ENCODE data around the gene ZBTB40.

The ZBTB40 gene

GRCh38 chr1:22508991-22509390, 57.3 kb downstream of the ZBTB40 start:
- H3K9me3 ChIP-seq (ENCODE audit: control insufficient read depth in 2 of 2, low read length in 2 of 2): no peaks in the 10 kb centered on the region
- H3K4me3 ChIP-seq (ENCODE audit: low read length in 2 of 2): no peak overlapping the region
- no peak overlapping the region for H3K27ac ChIP-seq (ENCODE audit: low read depth in 2 of 2, low read length in 2 of 2)
- peaks cover 47 to 56% of the 10 kb centered on the region in 2 donors for H3K36me3 ChIP-seq (ENCODE audit: control insufficient read depth in 2 of 2, insufficient read depth in 2 of 2, low read length in 2 of 2)
- H3K4me1 ChIP-seq (ENCODE audit: control insufficient read depth in 2 of 2, insufficient read depth in 2 of 2, low read length in 2 of 2): no peaks in the 10 kb centered on the region
- H3K9ac ChIP-seq (ENCODE audit: low read depth in 1 of 2, low read length in 2 of 2): no peak overlapping the region
- H3K27me3 ChIP-seq (ENCODE audit: control insufficient read depth in 2 of 2, insufficient read depth in 2 of 2, low read length in 2 of 2): no peaks in the 10 kb centered on the region

- no peak overlapping the region for H3K4me3 ChIP-seq (ENCODE audit: low read length in 2 of 2)
- H3K36me3 ChIP-seq (ENCODE audit: control insufficient read depth in 2 of 2, insufficient read depth in 2 of 2, low read length in 2 of 2): peaks cover 50 to 63% of the 10 kb centered on the region in 2 donors
- no peak overlapping the region for H3K27ac ChIP-seq (ENCODE audit: low read depth in 2 of 2, low read length in 2 of 2)
These were observed 58.2 kb downstream of the ZBTB40 start for GRCh38 chr1:22509815-22510214.

GRCh38 chr1:22512873-22513272, 61.2 kb downstream of the ZBTB40 start:
- Histone ChIP-seq H3K9me3 (ENCODE audit: control insufficient read depth in 2 of 2, low read length in 2 of 2) (no peaks in the 10 kb centered on the region), H3K27ac (ENCODE audit: low read depth in 2 of 2, low read length in 2 of 2) (no peak overlapping the region), H3K9ac (ENCODE audit: low read depth in 1 of 2, low read length in 2 of 2) (no peak overlapping the region), H3K4me1 (ENCODE audit: control insufficient read depth in 2 of 2, insufficient read depth in 2 of 2, low read length in 2 of 2) (no peaks in the 10 kb centered on the region), H3K27me3 (ENCODE audit: control insufficient read depth in 2 of 2, insufficient read depth in 2 of 2, low read length in 2 of 2) (no peaks in the 10 kb centered on the region), H3K4me3 (ENCODE audit: low read length in 2 of 2) (no peak overlapping the region), H3K36me3 (ENCODE audit: control insufficient read depth in 2 of 2, insufficient read depth in 2 of 2, low read length in 2 of 2) (peaks cover 56 to 74% of the 10 kb centered on the region in 2 donors)

More at GRCh38 chr1:22509815-22510214, 58.2 kb downstream of the ZBTB40 start:
- Histone ChIP-seq H3K4me1 (ENCODE audit: control insufficient read depth in 2 of 2, insufficient read depth in 2 of 2, low read length in 2 of 2) (no peaks in the 10 kb centered on the region), H3K27me3 (ENCODE audit: control insufficient read depth in 2 of 2, insufficient read depth in 2 of 2, low read length in 2 of 2) (no peaks in the 10 kb centered on the region), H3K9me3 (ENCODE audit: control insufficient read depth in 2 of 2, low read length in 2 of 2) (no peaks in the 10 kb centered on the region), H3K9ac (ENCODE audit: low read depth in 1 of 2, low read length in 2 of 2) (no peak overlapping the region)

GRCh38 chr1:22516906-22517571, 65.4 kb downstream of the ZBTB40 start:
- no peak overlapping the region for H3K9ac ChIP-seq (ENCODE audit: low read depth in 1 of 2, low read length in 2 of 2)
- H3K27ac ChIP-seq (ENCODE audit: low read depth in 2 of 2, low read length in 2 of 2): no peak overlapping the region
- H3K27me3 ChIP-seq (ENCODE audit: control insufficient read depth in 2 of 2, insufficient read depth in 2 of 2, low read length in 2 of 2): no peaks in the 10 kb centered on the region
- H3K4me3 ChIP-seq (ENCODE audit: low read length in 2 of 2): no peak overlapping the region
- H3K4me1 ChIP-seq (ENCODE audit: control insufficient read depth in 2 of 2, insufficient read depth in 2 of 2, low read length in 2 of 2): no peaks in the 10 kb centered on the region
- peaks cover 68 to 86% of the 10 kb centered on the region in 2 donors for H3K36me3 ChIP-seq (ENCODE audit: control insufficient read depth in 2 of 2, insufficient read depth in 2 of 2, low read length in 2 of 2)
- no peaks in the 10 kb centered on the region for H3K9me3 ChIP-seq (ENCODE audit: control insufficient read depth in 2 of 2, low read length in 2 of 2)

- H3K4me1 ChIP-seq (ENCODE audit: control insufficient read depth in 2 of 2, insufficient read depth in 2 of 2, low read length in 2 of 2): no peaks in the 10 kb centered on the region
- no peak overlapping the region for H3K4me3 ChIP-seq (ENCODE audit: low read length in 2 of 2)
- no peaks in the 10 kb centered on the region for H3K27me3 ChIP-seq (ENCODE audit: control insufficient read depth in 2 of 2, insufficient read depth in 2 of 2, low read length in 2 of 2)
- peaks cover 70 to 83% of the 10 kb centered on the region in 2 donors for H3K36me3 ChIP-seq (ENCODE audit: control insufficient read depth in 2 of 2, insufficient read depth in 2 of 2, low read length in 2 of 2)
- no peaks in the 10 kb centered on the region for H3K9me3 ChIP-seq (ENCODE audit: control insufficient read depth in 2 of 2, low read length in 2 of 2)
- H3K27ac ChIP-seq (ENCODE audit: low read depth in 2 of 2, low read length in 2 of 2): no peak overlapping the region
- H3K9ac ChIP-seq (ENCODE audit: low read depth in 1 of 2, low read length in 2 of 2): no peak overlapping the region
These were observed 66.3 kb downstream of the ZBTB40 start for GRCh38 chr1:22517956-22518355.

GRCh38 chr1:22518379-22518778, 66.7 kb downstream of the ZBTB40 start:
- Histone ChIP-seq H3K4me1 (ENCODE audit: control insufficient read depth in 2 of 2, insufficient read depth in 2 of 2, low read length in 2 of 2) (no peaks in the 10 kb centered on the region), H3K4me3 (ENCODE audit: low read length in 2 of 2) (no peak overlapping the region), H3K27ac (ENCODE audit: low read depth in 2 of 2, low read length in 2 of 2) (no peak overlapping the region), H3K27me3 (ENCODE audit: control insufficient read depth in 2 of 2, insufficient read depth in 2 of 2, low read length in 2 of 2) (no peaks in the 10 kb centered on the region), H3K36me3 (ENCODE audit: control insufficient read depth in 2 of 2, insufficient read depth in 2 of 2, low read length in 2 of 2) (peaks cover 70 to 81% of the 10 kb centered on the region in 2 donors), H3K9me3 (ENCODE audit: control insufficient read depth in 2 of 2, low read length in 2 of 2) (no peaks in the 10 kb centered on the region), H3K9ac (ENCODE audit: low read depth in 1 of 2, low read length in 2 of 2) (no peak overlapping the region)

- Histone ChIP-seq H3K36me3 (ENCODE audit: control insufficient read depth in 2 of 2, insufficient read depth in 2 of 2, low read length in 2 of 2) (peaks cover 70 to 76% of the 10 kb centered on the region in 2 donors), H3K27me3 (ENCODE audit: control insufficient read depth in 2 of 2, insufficient read depth in 2 of 2, low read length in 2 of 2) (no peaks in the 10 kb centered on the region), H3K4me1 (ENCODE audit: control insufficient read depth in 2 of 2, insufficient read depth in 2 of 2, low read length in 2 of 2) (no peaks in the 10 kb centered on the region), H3K9me3 (ENCODE audit: control insufficient read depth in 2 of 2, low read length in 2 of 2) (no peaks in the 10 kb centered on the region), H3K4me3 (ENCODE audit: low read length in 2 of 2) (no peak overlapping the region), H3K9ac (ENCODE audit: low read depth in 1 of 2, low read length in 2 of 2) (no peak overlapping the region), H3K27ac (ENCODE audit: low read depth in 2 of 2, low read length in 2 of 2) (no peak overlapping the region)
These were observed 69.2 kb downstream of the ZBTB40 start for GRCh38 chr1:22520871-22521270.

- H3K36me3 ChIP-seq (ENCODE audit: control insufficient read depth in 2 of 2, insufficient read depth in 2 of 2, low read length in 2 of 2): peaks cover 71 to 76% of the 10 kb centered on the region in 2 donors
- H3K27ac ChIP-seq (ENCODE audit: low read depth in 2 of 2, low read length in 2 of 2): no peak overlapping the region
- no peak overlapping the region for H3K9ac ChIP-seq (ENCODE audit: low read depth in 1 of 2, low read length in 2 of 2)
- H3K4me1 ChIP-seq (ENCODE audit: control insufficient read depth in 2 of 2, insufficient read depth in 2 of 2, low read length in 2 of 2): no peaks in the 10 kb centered on the region
- no peaks in the 10 kb centered on the region for H3K9me3 ChIP-seq (ENCODE audit: control insufficient read depth in 2 of 2, low read length in 2 of 2)
- H3K4me3 ChIP-seq (ENCODE audit: low read length in 2 of 2): no peak overlapping the region
- no peaks in the 10 kb centered on the region for H3K27me3 ChIP-seq (ENCODE audit: control insufficient read depth in 2 of 2, insufficient read depth in 2 of 2, low read length in 2 of 2)
These were observed 70.0 kb downstream of the ZBTB40 start for GRCh38 chr1:22521692-22522091.

GRCh38 chr1:22522221-22522743, 70.6 kb downstream of the ZBTB40 start:
- no peaks in the 10 kb centered on the region for H3K4me1 ChIP-seq (ENCODE audit: control insufficient read depth in 2 of 2, insufficient read depth in 2 of 2, low read length in 2 of 2)
- no peaks in the 10 kb centered on the region for H3K9me3 ChIP-seq (ENCODE audit: control insufficient read depth in 2 of 2, low read length in 2 of 2)
- H3K9ac ChIP-seq (ENCODE audit: low read depth in 1 of 2, low read length in 2 of 2): no peak overlapping the region
- H3K27me3 ChIP-seq (ENCODE audit: control insufficient read depth in 2 of 2, insufficient read depth in 2 of 2, low read length in 2 of 2): no peaks in the 10 kb centered on the region
- H3K27ac ChIP-seq (ENCODE audit: low read depth in 2 of 2, low read length in 2 of 2): no peak overlapping the region
- peaks cover 70 to 71% of the 10 kb centered on the region in 2 donors for H3K36me3 ChIP-seq (ENCODE audit: control insufficient read depth in 2 of 2, insufficient read depth in 2 of 2, low read length in 2 of 2)
- H3K4me3 ChIP-seq (ENCODE audit: low read length in 2 of 2): no peak overlapping the region

GRCh38 chr1:22524481-22524880, 72.8 kb downstream of the ZBTB40 start:
- H3K9ac ChIP-seq (ENCODE audit: low read depth in 1 of 2, low read length in 2 of 2): no peak overlapping the region
- no peak overlapping the region for H3K27ac ChIP-seq (ENCODE audit: low read depth in 2 of 2, low read length in 2 of 2)
- no peaks in the 10 kb centered on the region for H3K4me1 ChIP-seq (ENCODE audit: control insufficient read depth in 2 of 2, insufficient read depth in 2 of 2, low read length in 2 of 2)
- no peak overlapping the region for H3K4me3 ChIP-seq (ENCODE audit: low read length in 2 of 2)
- H3K36me3 ChIP-seq (ENCODE audit: control insufficient read depth in 2 of 2, insufficient read depth in 2 of 2, low read length in 2 of 2): peaks cover 54 to 56% of the 10 kb centered on the region in 2 donors
- H3K9me3 ChIP-seq (ENCODE audit: control insufficient read depth in 2 of 2, low read length in 2 of 2): no peaks in the 10 kb centered on the region
- no peaks in the 10 kb centered on the region for H3K27me3 ChIP-seq (ENCODE audit: control insufficient read depth in 2 of 2, insufficient read depth in 2 of 2, low read length in 2 of 2)
